ENCODE measurements around the gene MAN2A1. TPM values are rescaled to one million over a fixed set of nuclear protein-coding genes. Genes with fewer than 3 reads are reported as not detected.

The MAN2A1 gene
- total RNA-seq, 2 experiments from 2014 or later = 23.0 to 28.7 TPM

DNA sequence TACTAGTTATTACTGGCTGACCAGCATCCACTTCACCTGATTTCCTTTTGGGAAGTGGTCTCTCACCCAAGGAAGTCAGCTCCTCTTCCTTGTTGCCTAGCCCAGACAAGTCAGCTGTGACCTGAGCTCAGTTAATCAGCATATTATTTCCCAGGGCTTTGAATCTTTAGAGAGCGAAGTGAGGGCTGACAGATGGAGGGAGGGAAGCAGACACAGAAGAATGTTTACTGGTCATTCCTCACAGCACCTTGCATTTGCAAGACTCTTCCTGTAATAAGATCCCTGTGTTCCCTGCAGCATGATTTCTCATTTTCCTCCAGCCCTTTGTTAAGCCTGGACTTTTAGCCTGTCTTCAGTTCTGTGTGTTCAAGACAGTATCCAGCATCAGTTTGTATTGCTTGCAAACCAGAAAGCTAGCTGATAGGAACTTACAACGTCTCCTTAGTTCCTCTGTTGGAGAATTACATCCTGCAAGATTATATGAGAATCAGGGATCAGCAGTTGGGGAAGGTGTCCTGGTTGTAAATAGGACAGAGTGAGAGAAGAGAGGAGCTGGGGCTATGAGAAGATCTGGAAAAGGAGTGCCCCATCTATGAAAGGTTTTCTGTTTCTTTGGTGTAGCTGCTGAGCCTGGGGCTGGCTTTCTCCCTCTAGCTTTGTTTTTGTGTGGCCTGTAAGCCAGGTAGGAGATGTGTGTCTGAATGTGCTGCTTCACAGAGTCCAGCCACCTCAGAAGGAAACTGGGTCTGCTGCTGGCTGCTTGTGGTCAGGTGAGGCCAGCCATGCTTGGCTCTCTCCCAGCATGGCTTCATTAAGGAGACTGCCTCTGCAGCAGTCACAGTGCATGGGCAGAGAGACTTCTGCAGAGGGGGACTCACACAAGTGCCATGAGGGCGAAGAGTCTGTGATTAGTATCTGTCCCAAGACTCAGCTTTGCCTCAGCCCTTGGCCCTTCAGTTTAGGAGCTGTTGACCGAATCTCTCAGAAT, 50.3 kb downstream of the MAN2A1 start:
- Histone ChIP-seq H2AFZ (ENCODE audit: low read length) (no peak overlapping the region), H3K4me1 (ENCODE audit: insufficient read depth, low read length, poor library complexity, severe bottlenecking) (no peaks in the 10 kb centered on the region), H3K4me2 (ENCODE audit: low read length) (no peak overlapping the region), H3K36me3 (ENCODE audit: insufficient read depth, low read length) (peaks cover 13% of the 10 kb centered on the region), H3K79me2 (ENCODE audit: insufficient read depth, low read depth, low read length) (no peaks in the 10 kb centered on the region), H3K9me3 (ENCODE audit: low read length) (no peaks in the 10 kb centered on the region), H3K4me3 (ENCODE audit: low read depth, low read length, poor library complexity, severe bottlenecking) (no peak overlapping the region), H4K20me1 (ENCODE audit: insufficient read depth, low read length) (0 out of 2 replicates have a peak, but pooled peaks cover 5% of the 10 kb centered on the region), H3K9me2 (ENCODE audit: insufficient read depth, low read length) (0 out of 2 replicates have a peak, but pooled peaks cover 3% of the 10 kb centered on the region), H3K27ac (ENCODE audit: low read depth, low read length, poor library complexity, severe bottlenecking) (no peak overlapping the region)
- no TSS peak for BruUV-seq (replicated peaks)
- intact Hi-C loops (cut with micrococcal nuclease; ENCODE audit: unreplicated experiment) = no loop called here
- TF ChIP-seq EZH2phosphoT487 (IDR thresholded peaks at IDR 0.05; ENCODE audit: borderline replicate concordance, low read depth, low read length) = no peak
- no peak for TF ChIP-seq CTCF (conservative IDR thresholded peaks at IDR 0.05; ENCODE audit: low read length)
- CTCF ChIA-PET (ENCODE audit: unreplicated experiment) = no interaction called here
- no peak for DNase-seq (ENCODE audit: low spot score)
- POLR2A ChIA-PET = interaction anchor here (0.6 to 2.0 kb wide), 5 partner anchors 13 to 763 kb away, joined by 3 to 6 read pairs (median 3); no protein-coding TSS in a partner anchor

DNA sequence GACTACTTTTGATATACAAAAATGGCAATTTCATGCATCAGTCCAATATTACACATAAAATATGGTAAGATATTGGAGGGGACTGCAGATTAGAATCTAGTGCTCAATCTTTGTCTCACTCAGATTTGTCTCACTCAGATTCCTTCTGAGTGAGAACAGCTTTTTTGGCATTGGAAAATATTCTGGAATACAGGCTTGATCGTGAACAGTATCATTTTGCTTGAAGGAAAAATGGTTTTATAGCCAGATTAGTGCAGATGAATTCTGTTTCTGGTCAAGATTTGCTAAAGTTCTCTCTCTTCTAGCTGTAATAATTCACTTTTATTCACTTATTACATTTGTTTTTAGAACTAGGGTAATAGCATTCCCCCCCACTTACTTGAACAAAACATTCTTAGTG, 51.2 kb downstream of the MAN2A1 start:
- no peak for TF ChIP-seq CTCF (conservative IDR thresholded peaks at IDR 0.05; ENCODE audit: low read length)
- no peak for TF ChIP-seq EZH2phosphoT487 (IDR thresholded peaks at IDR 0.05; ENCODE audit: borderline replicate concordance, low read depth, low read length)
- DNase-seq (ENCODE audit: low spot score) = no peak
- BruUV-seq (replicated peaks) = no TSS peak
- Histone ChIP-seq H3K9me2 (ENCODE audit: insufficient read depth, low read length) (0 out of 2 replicates have a peak, but pooled peaks cover 3% of the 10 kb centered on the region), H3K9me3 (ENCODE audit: low read length) (no peaks in the 10 kb centered on the region), H3K4me1 (ENCODE audit: insufficient read depth, low read length, poor library complexity, severe bottlenecking) (no peaks in the 10 kb centered on the region), H3K79me2 (ENCODE audit: insufficient read depth, low read depth, low read length) (no peaks in the 10 kb centered on the region), H3K36me3 (ENCODE audit: insufficient read depth, low read length) (peaks cover 11% of the 10 kb centered on the region), H3K4me3 (ENCODE audit: low read depth, low read length, poor library complexity, severe bottlenecking) (no peak overlapping the region), H4K20me1 (ENCODE audit: insufficient read depth, low read length) (0 out of 2 replicates have a peak, but pooled peaks cover 5% of the 10 kb centered on the region), H2AFZ (ENCODE audit: low read length) (no peak overlapping the region), H3K27ac (ENCODE audit: low read depth, low read length, poor library complexity, severe bottlenecking) (no peak overlapping the region), H3K4me2 (ENCODE audit: low read length) (no peak overlapping the region)
- ChIA-PET CTCF (ENCODE audit: unreplicated experiment) (no interaction called here), POLR2A (interaction anchor here (0.5 to 2.0 kb wide), 4 partner anchors 12 to 1372 kb away, joined by 3 to 6 read pairs (median 4); no protein-coding TSS in a partner anchor)
- intact Hi-C loops (cut with micrococcal nuclease; ENCODE audit: unreplicated experiment) = no loop called here
